Immature natural killer cell (primary cell): ENCODE results near the gene FSCN2. TPM values are rescaled to one million over a fixed set of nuclear protein-coding genes. Genes with fewer than 3 reads are reported as not detected.

Experiments
- DNase-seq, 3 donors: peaks; one replicate each; pipeline ENCODE4 v3.0.0; 2022; ENCODE audit warnings: mixed read lengths in 1 of 3
- H3K27ac Mint-ChIP-seq, 6 donors: one replicate each; pipeline ENCODE4 v1.8.0; 2020; ENCODE audit warnings: mixed read lengths in 6 of 6, mild to moderate bottlenecking in 5 of 6, inconsistent platforms in 4 of 6, moderate library complexity in 3 of 6
- H3K27me3 Mint-ChIP-seq, 3 donors: one replicate each; pipeline ENCODE4 v1.8.0; 2020 to 2021; ENCODE audit warnings: low read depth in 3 of 3, mild to moderate bottlenecking in 3 of 3, mixed read lengths in 3 of 3, moderate library complexity in 3 of 3, inconsistent platforms in 1 of 3
- H3K36me3 Mint-ChIP-seq, 3 donors: one replicate each; pipeline ENCODE4 v1.8.0; 2020; ENCODE audit warnings: mixed read lengths in 3 of 3, inconsistent platforms in 2 of 3, mild to moderate bottlenecking in 2 of 3
- H3K4me1 Mint-ChIP-seq, 2 donors: one replicate each; pipeline ENCODE4 v1.8.0; 2020; ENCODE audit warnings: inconsistent platforms in 2 of 2, mild to moderate bottlenecking in 2 of 2, mixed read lengths in 2 of 2, moderate library complexity in 1 of 2
- H3K4me3 Mint-ChIP-seq, 5 donors: one replicate each; pipeline ENCODE4 v1.8.0; 2020; ENCODE audit warnings: mild to moderate bottlenecking in 5 of 5, mixed read lengths in 5 of 5, inconsistent platforms in 3 of 5, moderate library complexity in 3 of 5
- H3K9me3 Mint-ChIP-seq, 6 donors: one replicate each; pipeline ENCODE4 v1.8.0; 2020; ENCODE audit warnings: mild to moderate bottlenecking in 6 of 6, mixed read lengths in 6 of 6, inconsistent platforms in 4 of 6, moderate library complexity in 3 of 6
- polyA plus RNA-seq, 3 donors: library from polyadenylated mRNA; unstranded; fragments of 300-500 nt; fragmentation: Illumina TruSeq; gene quantifications; one replicate each; pipeline ENCODE4 v1.2.3, GENCODE V29; 2021

Gene FSCN2
- polyA plus RNA-seq, 3 donors from 2014 or later: 0.23 TPM; not detected in 2

DNA sequence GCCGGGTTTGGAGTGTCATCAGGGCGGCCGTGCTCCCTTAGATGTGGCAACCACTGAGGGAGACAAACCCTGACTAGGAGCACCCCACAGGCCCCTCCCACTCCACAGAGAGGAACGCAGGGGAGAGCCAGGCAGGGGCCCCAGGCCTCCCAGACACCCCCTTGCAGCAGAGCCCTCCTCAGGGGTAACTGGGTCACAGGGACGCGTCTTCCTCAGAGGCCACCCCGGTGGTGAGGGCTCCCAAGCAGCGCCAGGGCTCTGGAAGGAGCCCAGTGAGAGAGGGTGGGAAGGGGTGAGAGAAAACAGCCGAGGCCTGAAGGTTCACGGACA lies 11.4 kb downstream of the FSCN2 start:
- Mint-ChIP-seq H3K27ac (no peak overlapping the region), H3K9me3 (no peaks in the 10 kb centered on the region), H3K27me3 (peaks cover 0 to 6% (median 3%) of the 10 kb centered on the region in 3 donors), H3K4me3 (no peak overlapping the region), H3K36me3 (peaks cover 0 to 5% (median 4%) of the 10 kb centered on the region in 3 donors), H3K4me1 (no peaks in the 10 kb centered on the region)
- no peak for DNase-seq

GRCh38 chr17:81539961-81540675 lies 11.9 kb downstream of the FSCN2 start:
- no peaks in the 10 kb centered on the region for H3K9me3 Mint-ChIP-seq
- DNase-seq: no peak
- peaks cover 0 to 6% (median 5%) of the 10 kb centered on the region in 3 donors for H3K27me3 Mint-ChIP-seq
- peaks cover 0 to 5% (median 4%) of the 10 kb centered on the region in 3 donors for H3K36me3 Mint-ChIP-seq
- H3K4me1 Mint-ChIP-seq: no peaks in the 10 kb centered on the region
- H3K27ac Mint-ChIP-seq: no peak overlapping the region
- H3K4me3 Mint-ChIP-seq: no peak overlapping the region

DNA sequence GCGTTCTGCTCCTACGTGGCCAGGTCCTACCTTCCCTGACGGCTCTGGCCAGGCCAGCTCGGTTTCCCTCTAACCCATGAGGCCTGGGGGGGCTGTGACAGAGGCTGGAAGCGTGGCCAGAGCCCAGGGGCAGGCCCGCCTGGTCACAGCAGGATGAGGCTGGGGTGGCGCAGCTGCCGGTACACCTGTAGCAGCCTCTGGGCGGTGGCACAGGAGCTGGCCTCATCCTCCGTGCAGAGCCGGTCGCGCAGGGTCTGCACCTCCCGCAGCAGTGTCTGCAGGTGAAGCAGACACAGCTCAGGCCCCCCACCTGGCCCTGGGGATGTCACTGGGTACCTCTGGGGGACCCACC lies 12.5 kb downstream of the FSCN2 start:
- DNase-seq: no peak
- H3K9me3 Mint-ChIP-seq: no peaks in the 10 kb centered on the region
- peaks cover 0 to 6% (median 5%) of the 10 kb centered on the region in 3 donors for H3K27me3 Mint-ChIP-seq
- H3K4me1 Mint-ChIP-seq: no peaks in the 10 kb centered on the region
- H3K36me3 Mint-ChIP-seq: peaks cover 0 to 5% (median 4%) of the 10 kb centered on the region in 3 donors
- no peak overlapping the region for H3K27ac Mint-ChIP-seq
- no peak overlapping the region for H3K4me3 Mint-ChIP-seq

- no peaks in the 10 kb centered on the region for H3K9me3 Mint-ChIP-seq
- DNase-seq: no peak
- H3K4me3 Mint-ChIP-seq: no peak overlapping the region
- no peaks in the 10 kb centered on the region for H3K4me1 Mint-ChIP-seq
- no peak overlapping the region for H3K27ac Mint-ChIP-seq
- H3K36me3 Mint-ChIP-seq: peaks cover 0 to 5% (median 4%) of the 10 kb centered on the region in 3 donors
- H3K27me3 Mint-ChIP-seq: peaks cover 0 to 6% (median 2%) of the 10 kb centered on the region in 3 donors
Measured at GRCh38 chr17:81541123-81541522, 12.9 kb downstream of the FSCN2 start.

- no peaks in the 10 kb centered on the region for H3K4me1 Mint-ChIP-seq
- no peak overlapping the region for H3K27ac Mint-ChIP-seq
- H3K27me3 Mint-ChIP-seq: peaks cover 0 to 6% (median 2%) of the 10 kb centered on the region in 3 donors
- H3K4me3 Mint-ChIP-seq: no peak overlapping the region
- H3K9me3 Mint-ChIP-seq: no peaks in the 10 kb centered on the region
- peaks cover 0 to 5% (median 4%) of the 10 kb centered on the region in 3 donors for H3K36me3 Mint-ChIP-seq
- no peak for DNase-seq
Measured at GRCh38 chr17:81542431-81543338, 14.5 kb downstream of the FSCN2 start.

- no peak overlapping the region for H3K27ac Mint-ChIP-seq
- no peaks in the 10 kb centered on the region for H3K9me3 Mint-ChIP-seq
- peaks cover 0 to 2% (median 0%) of the 10 kb centered on the region in 3 donors for H3K27me3 Mint-ChIP-seq
- DNase-seq: no peak
- no peak overlapping the region for H3K4me3 Mint-ChIP-seq
- no peaks in the 10 kb centered on the region for H3K4me1 Mint-ChIP-seq
- H3K36me3 Mint-ChIP-seq: peaks cover 0 to 5% (median 0%) of the 10 kb centered on the region in 3 donors
Measured at GRCh38 chr17:81543339-81543675, 15.1 kb downstream of the FSCN2 start.

- Mint-ChIP-seq H3K4me1 (no peaks in the 10 kb centered on the region), H3K4me3 (no peak overlapping the region), H3K27ac (no peak overlapping the region), H3K27me3 (peaks cover 0 to 2% (median 0%) of the 10 kb centered on the region in 3 donors), H3K36me3 (peaks cover 0 to 5% (median 0%) of the 10 kb centered on the region in 3 donors), H3K9me3 (no peaks in the 10 kb centered on the region)
- DNase-seq: no peak
Measured at GRCh38 chr17:81543756-81544155, 15.6 kb downstream of the FSCN2 start.

DNA sequence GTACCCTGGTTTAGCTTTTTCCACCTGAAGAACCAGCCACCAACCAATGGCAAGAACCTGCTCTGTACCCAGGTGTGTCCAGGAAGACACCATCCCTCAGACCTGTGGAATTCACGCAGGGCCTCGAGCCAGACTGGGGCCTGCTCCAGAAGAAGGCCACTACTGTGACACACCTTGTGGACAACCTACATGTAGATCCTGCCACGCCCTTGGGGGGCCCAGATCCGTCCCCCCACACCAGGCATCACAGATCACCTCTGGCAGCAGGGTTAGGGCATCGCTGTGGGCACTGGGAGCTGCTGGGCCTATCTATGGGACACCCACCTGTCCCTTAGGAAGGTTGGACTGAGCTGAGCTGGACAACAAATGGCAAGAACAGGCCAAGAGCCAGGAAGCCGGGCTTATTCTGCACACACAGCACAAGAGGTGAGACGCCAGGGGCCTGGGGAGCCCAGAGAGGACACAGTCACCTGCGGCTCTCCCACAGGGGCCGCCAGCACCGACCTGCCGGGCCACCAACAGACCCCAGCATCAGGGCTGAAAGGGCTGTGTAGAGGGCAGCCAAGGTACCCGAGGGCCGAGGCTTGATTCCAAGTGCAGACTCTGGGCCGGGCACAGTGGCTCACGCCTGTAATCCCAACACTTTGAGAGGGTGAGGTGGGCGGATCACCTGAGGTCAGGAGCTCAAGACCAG lies 16.3 kb downstream of the FSCN2 start:
- no peak for DNase-seq
- peaks cover 0 to 2% (median under 1%) of the 10 kb centered on the region in 3 donors for H3K27me3 Mint-ChIP-seq
- H3K4me1 Mint-ChIP-seq: peaks cover 1 to 2% of the 10 kb centered on the region in 2 donors
- H3K4me3 Mint-ChIP-seq: no peak overlapping the region
- no peaks in the 10 kb centered on the region for H3K9me3 Mint-ChIP-seq
- peaks cover 0 to 6% (median 0%) of the 10 kb centered on the region in 3 donors for H3K36me3 Mint-ChIP-seq
- H3K27ac Mint-ChIP-seq: no peak overlapping the region

GRCh38 chr17:81545160-81545949 lies 17.2 kb downstream of the FSCN2 start:
- H3K4me1 Mint-ChIP-seq: peaks cover 8 to 9% of the 10 kb centered on the region in 2 donors
- no peak for DNase-seq
- no peak overlapping the region for H3K27ac Mint-ChIP-seq
- peaks cover 0 to 12% (median 0%) of the 10 kb centered on the region in 3 donors for H3K36me3 Mint-ChIP-seq
- peaks cover 2 to 4% (median 3%) of the 10 kb centered on the region in 3 donors for H3K27me3 Mint-ChIP-seq
- no peaks in the 10 kb centered on the region for H3K9me3 Mint-ChIP-seq
- H3K4me3 Mint-ChIP-seq: no peak overlapping the region

DNA sequence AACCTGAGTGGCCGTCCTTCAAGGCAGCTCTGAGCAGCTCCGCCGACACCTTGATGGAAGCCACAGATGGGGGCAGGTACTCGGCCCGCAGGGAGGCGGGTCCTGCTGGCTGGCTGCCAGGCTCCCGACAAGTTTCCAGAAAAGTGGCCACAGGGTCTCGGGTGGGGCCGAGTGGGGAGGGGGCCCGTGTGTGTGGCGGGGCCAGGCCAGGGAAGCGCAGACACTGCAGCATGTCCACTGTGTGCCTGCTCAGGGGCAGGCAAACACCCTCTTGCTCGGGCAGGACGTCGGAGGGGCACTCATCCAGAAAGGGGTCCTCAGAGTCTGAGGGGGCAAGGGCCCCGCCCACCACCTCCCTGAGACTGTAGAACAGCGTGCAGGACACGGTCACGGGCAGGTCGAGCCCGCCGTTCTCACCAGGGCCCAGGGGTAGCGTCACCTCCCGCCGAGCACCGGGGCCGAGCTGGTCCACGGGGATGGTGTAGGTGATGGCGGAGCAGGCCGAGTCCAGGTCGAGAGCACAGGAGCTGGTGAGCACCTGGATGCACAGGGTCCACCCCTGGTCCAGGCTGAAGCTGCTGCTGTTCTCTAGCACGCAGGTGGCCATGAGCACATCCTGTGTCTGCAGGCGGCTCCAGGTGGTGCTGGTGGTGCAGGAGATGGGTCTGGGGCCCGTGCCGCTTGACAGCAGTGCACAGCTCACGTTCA lies 18.9 kb downstream of the FSCN2 start:
- DNase-seq: no peak
- peaks cover 0 to 12% (median 0%) of the 10 kb centered on the region in 3 donors for H3K36me3 Mint-ChIP-seq
- peaks cover 16% of the 10 kb centered on the region in 2 donors for H3K4me1 Mint-ChIP-seq
- H3K27me3 Mint-ChIP-seq: peaks cover 3 to 9% (median 6%) of the 10 kb centered on the region in 3 donors
- no peak overlapping the region for H3K4me3 Mint-ChIP-seq
- H3K9me3 Mint-ChIP-seq: no peaks in the 10 kb centered on the region
- H3K27ac Mint-ChIP-seq: no peak overlapping the region

GRCh38 chr17:81547614-81547982 lies 19.4 kb downstream of the FSCN2 start:
- H3K27me3 Mint-ChIP-seq: peaks cover 3 to 9% (median 6%) of the 10 kb centered on the region in 3 donors
- DNase-seq: no peak
- H3K27ac Mint-ChIP-seq: no peak overlapping the region
- H3K9me3 Mint-ChIP-seq: no peaks in the 10 kb centered on the region
- peaks cover 0 to 12% (median 0%) of the 10 kb centered on the region in 3 donors for H3K36me3 Mint-ChIP-seq
- no peak overlapping the region for H3K4me3 Mint-ChIP-seq
- H3K4me1 Mint-ChIP-seq: peaks cover 16% of the 10 kb centered on the region in 2 donors

DNA sequence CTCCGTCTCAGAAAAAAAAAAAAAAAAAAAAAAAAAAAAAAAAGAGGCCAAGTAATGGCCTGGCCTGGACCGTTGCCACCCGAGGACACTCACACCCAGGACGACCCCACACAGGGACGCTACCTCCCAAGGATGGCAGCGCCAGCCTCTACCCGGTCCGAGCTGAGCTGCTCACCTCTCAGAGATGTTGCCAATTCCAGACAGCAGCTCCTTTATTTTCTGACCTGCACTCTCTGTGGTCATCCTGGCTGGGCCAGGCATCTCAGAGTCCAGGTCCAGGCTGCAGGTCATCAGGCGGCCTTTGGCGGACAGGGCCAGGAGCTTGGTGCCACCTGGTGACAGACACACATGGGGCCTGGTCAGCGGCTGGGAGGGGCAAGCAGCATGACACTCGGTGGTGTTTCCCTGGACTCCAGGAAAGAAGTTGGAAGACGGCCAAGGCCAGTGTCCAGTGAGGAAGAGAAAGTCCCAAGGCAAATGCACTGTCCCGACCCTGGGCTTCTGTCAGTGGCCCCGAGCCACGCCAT lies 20.9 kb downstream of the FSCN2 start:
- Mint-ChIP-seq H3K9me3 (no peaks in the 10 kb centered on the region), H3K4me3 (peak overlapping the region in 3 of 5 donors; percentile 27 to 86 (median 54)), H3K27me3 (peaks cover 6 to 18% (median 6%) of the 10 kb centered on the region in 3 donors), H3K27ac (no peak overlapping the region), H3K4me1 (peaks cover 29 to 30% of the 10 kb centered on the region in 2 donors), H3K36me3 (peaks cover 0 to 7% (median 0%) of the 10 kb centered on the region in 3 donors)
- DNase-seq: no peak
